Spinal cord (tissue), 10 donors: ENCODE results near the gene CARD6. TPM values are rescaled to one million over a fixed set of nuclear protein-coding genes. Genes with fewer than 3 reads are reported as not detected.
"Not testable (repeated sequence)": the region's sequence is repeated elsewhere in the genome, so short reads cannot be mapped to it uniquely, and the experiment has no call there.

ENCODE experiments used
- DNase-seq, 6 donors: peaks; one replicate each; pipeline versions ENCODE4 v3.0.0 to v3.0.0-alpha.2; 2013 to 2015; ENCODE audit warnings: low spot score in 6 of 6, low read depth in 4 of 6
- H3K27ac ChIP-seq: one replicate; pipeline ENCODE4 v1.5.1; 2013; ENCODE audit warnings: low read depth, low read length, control low read depth
- H3K27me3 ChIP-seq: one replicate; pipeline ENCODE4 v1.6.1; 2013; ENCODE audit warnings: low read length; ENCODE audit not compliant: control insufficient read depth, insufficient read depth
- H3K36me3 ChIP-seq: one replicate; pipeline ENCODE4 v1.6.1; 2013; ENCODE audit warnings: low read length; ENCODE audit not compliant: control insufficient read depth, insufficient read depth
- H3K4me1 ChIP-seq: one replicate; pipeline ENCODE4 v1.6.1; 2013; ENCODE audit warnings: low read length; ENCODE audit not compliant: control insufficient read depth, insufficient read depth
- H3K4me3 ChIP-seq: one replicate; pipeline ENCODE4 v1.5.1; 2013; ENCODE audit warnings: low read depth, low read length, control low read depth
- H3K9me3 ChIP-seq: one replicate; pipeline ENCODE4 v1.6.1; 2013; ENCODE audit warnings: low read length; ENCODE audit not compliant: control insufficient read depth, insufficient read depth
- WGBS: methylation state at CpG from one replicate; pipeline ENCODE4 v1.1.5; 2013; ENCODE audit warnings: missing lambda C conversion rate; ENCODE audit not compliant: insufficient coverage; 5-methylcytosine and 5-hydroxymethylcytosine counted together
- polyA plus RNA-seq, 2 donors: library from polyadenylated mRNA; unstranded; fragments of 120-200 nt; gene quantifications; one replicate each; pipeline ENCODE4 v1.2.1, GENCODE V29; 2013; ENCODE audit not compliant: insufficient read length in 2 of 2
- total RNA-seq, 2 donors: library from RNA; depleted of rRNA in 1 of 2; stranded (reverse); fragments of 120-200 nt in 1 of 2; fragments of >200 nt in 1 of 2; gene quantifications; one replicate each; pipeline versions ENCODE4 v1.2.3 to v1.2.4, GENCODE V29; 2013 to 2014
- donor health status: healthy.

CARD6 gene
- total and polyA plus RNA-seq, 4 donors: 1.3 to 6.8 (median 3.2) TPM

DNA sequence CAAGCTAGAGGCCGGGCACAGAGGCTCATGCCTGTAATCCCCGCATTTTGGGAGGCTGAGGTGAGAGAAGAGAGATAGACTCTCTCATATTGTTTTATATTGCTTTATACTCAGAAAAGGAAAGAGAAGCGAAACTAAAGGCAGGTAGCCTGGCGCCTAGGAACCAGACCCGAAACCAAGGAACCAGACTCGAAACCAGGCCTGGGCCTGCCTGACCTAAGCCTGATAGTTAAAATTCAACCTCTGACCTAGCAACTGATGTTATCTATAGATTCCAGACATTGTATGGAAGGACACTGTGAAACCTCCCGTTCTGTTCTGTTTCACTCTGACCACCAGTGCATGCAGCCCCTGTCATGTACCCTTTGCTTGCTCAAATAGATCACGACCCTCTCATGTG is 31.1 kb downstream of the CARD6 start:
- not testable (repeated sequence) for H3K9me3 ChIP-seq, DNase-seq, H3K27ac ChIP-seq, H3K4me3 ChIP-seq, H3K4me1 ChIP-seq, H3K36me3 ChIP-seq, H3K27me3 ChIP-seq
- WGBS: 83% methylated on average over 3 of the region's 8 CpGs

DNA sequence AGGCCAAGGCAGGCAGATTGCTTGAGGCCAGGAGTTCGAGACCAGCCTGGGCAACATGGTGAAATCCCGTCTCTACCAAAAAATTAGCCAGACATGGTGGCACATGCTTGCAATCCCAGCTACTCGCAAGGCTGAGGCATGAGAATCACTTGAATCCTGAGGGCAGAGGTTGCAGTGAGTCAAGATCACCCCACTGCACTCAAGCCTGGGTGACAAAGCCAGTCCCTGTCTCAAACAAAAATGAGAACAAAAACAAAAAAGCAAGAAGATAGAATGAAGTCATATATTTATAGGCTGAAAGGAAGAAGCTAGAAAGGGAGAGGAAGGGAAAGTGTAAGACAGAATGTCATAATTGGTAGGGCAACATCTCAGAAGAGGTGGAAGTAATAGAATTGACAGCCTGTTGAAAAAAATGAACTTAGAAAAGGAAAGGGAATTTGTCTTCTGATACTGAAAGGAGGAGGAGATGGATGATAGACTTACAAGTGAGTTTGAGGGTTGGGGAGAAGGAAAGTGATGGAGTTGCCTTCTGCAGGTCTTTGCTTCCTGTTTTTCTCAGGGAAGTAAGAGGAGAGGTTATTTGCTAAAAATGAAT is 32.2 kb downstream of the CARD6 start:
- 92% methylated on average over 3 of the region's 3 CpGs for WGBS
- Histone ChIP-seq H3K9me3 (no peaks in the 10 kb centered on the region), H3K4me3 (no peak overlapping the region)

DNA sequence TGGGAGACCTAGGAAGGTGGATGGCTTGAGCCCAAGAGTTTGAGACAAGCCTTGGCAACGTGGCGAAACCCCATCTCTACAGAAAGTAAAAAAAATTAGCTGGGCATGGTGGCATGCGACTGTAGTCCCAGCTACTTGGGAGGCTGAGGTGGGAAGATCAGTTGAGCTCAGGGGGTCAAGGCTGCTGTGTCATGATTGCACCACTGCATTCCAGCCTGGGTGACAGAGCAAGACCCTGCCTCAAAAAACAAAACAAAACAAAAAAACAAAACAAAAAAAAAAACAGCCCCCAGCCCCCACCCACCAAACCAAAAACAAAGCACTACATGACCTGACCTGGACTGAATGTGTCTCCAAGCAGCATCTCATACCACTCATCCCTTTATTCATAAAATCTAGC is 34.8 kb downstream of the CARD6 start:
- Histone ChIP-seq H3K36me3 (no peaks in the 10 kb centered on the region), H3K27ac (no peak overlapping the region), H3K4me3 (no peak overlapping the region), H3K9me3 (no peaks in the 10 kb centered on the region), H3K4me1 (no peaks in the 10 kb centered on the region), H3K27me3 (no peaks in the 10 kb centered on the region)
- DNase-seq: no peak
- WGBS: 100% methylated on average over 1 of the region's 3 CpGs

More for the DNA sequence above, 32.2 kb downstream of the CARD6 start:
- no peaks in the 10 kb centered on the region for H3K27me3 ChIP-seq
- DNase-seq: no peak
- H3K4me1 ChIP-seq: no peaks in the 10 kb centered on the region
- H3K36me3 ChIP-seq: no peaks in the 10 kb centered on the region
- no peak overlapping the region for H3K27ac ChIP-seq

DNA sequence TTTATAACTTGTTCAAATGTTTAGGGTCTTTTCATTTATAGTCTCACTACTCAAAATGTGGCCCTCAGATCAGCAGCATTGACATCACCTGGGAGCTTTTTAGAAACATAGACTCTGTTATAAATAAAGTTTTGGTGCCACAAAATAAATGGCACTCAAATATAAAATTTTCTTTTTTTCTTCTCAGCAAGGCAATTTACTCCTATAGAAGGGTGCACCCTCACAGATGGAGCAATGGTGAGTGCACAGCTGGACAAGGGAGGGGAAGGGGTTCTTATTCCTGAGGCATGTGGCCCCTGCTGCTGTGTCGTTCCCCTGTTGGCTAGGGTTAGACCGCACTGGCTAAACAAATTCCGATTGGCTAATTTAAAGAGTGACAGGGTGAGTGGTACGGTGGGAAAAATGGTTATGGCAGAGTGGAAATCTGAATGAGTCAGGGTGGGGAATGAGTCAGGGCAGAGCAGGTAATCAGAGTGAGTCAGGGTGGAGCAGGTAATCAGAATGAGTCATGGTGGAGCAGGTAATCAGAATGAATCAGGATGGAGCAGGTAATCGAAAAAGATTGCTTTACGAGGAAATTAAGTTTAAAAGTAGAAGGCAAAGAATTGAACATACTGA is 36.3 kb downstream of the CARD6 start:
- no peak for DNase-seq
- Histone ChIP-seq H3K27me3 (no peaks in the 10 kb centered on the region), H3K4me3 (no peak overlapping the region), H3K27ac (no peak overlapping the region), H3K9me3 (no peaks in the 10 kb centered on the region), H3K36me3 (no peaks in the 10 kb centered on the region), H3K4me1 (no peaks in the 10 kb centered on the region)
- 81% methylated on average over 4 of the region's 6 CpGs for WGBS

DNA sequence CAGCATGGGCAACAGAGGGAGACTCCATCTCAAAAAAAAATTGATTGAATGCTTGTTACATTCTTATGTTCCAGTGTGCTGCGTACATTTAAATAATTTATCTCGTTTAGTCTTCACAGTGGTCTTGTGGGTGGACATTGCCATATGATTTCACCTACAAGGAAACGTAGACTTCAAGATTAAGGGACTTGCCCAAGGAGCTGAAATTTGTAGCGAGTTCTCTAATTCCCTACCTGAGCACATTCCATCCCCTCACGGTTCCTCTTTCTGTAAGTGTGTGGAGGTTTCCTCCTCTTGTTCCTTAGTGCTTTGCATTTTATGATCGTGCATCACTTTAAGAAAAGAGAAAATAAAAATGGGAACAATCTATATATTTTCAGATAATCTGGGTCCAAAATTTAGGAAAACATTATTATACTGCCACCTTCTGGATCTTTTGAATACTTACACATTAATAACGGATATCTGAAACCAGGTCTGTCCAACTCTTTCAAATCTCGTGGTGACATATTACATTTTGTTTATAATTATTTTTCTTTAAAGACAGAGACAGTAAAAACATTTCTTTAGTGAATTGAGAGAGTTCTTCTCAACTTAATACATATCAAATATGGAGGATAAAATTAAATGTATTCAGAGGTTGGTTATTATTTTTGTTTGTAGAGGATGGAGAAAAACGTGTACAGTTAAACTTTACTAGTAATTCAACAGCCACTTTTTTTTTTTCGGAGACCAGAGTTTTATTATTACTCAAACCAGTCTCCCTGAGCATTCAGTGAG is 38.2 kb downstream of the CARD6 start:
- H3K9me3 ChIP-seq: no peaks in the 10 kb centered on the region
- WGBS: no CpG with 5 or more reads among the region's 10 CpGs
- no peaks in the 10 kb centered on the region for H3K27me3 ChIP-seq
- H3K4me3 ChIP-seq: no peak overlapping the region
- H3K36me3 ChIP-seq: no peaks in the 10 kb centered on the region
- DNase-seq: peak in 3 of 6 donors; percentile 12 to 68 (median 30)
- H3K4me1 ChIP-seq: no peaks in the 10 kb centered on the region
- no peak overlapping the region for H3K27ac ChIP-seq

DNA sequence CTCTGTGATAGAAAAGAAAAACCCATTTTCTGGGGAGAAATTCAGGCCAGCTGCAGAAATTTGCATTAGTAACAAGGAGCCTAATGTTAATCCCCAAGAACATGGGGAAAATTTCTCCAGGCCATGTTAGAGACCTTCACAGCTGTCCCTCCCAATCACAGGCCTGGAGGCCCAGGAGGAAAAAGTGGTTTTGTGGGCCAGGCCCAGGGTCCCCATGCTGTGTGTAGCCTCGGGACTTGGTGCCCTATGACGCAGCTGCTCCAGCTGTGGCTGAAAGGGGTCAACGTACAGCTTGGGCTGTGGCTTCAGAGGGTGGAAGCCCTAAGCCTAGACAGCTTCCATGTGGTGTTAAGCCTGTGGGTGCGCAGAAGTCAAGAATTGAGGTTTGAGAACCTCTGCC is 41.1 kb downstream of the CARD6 start:
- Histone ChIP-seq H3K36me3 (no peaks in the 10 kb centered on the region), H3K4me3 (no peak overlapping the region), H3K27me3 (no peaks in the 10 kb centered on the region), H3K4me1 (no peaks in the 10 kb centered on the region), H3K27ac (no peak overlapping the region), H3K9me3 (no peaks in the 10 kb centered on the region)
- WGBS: 92% methylated on average over 4 of the region's 4 CpGs
- no peak for DNase-seq

DNA sequence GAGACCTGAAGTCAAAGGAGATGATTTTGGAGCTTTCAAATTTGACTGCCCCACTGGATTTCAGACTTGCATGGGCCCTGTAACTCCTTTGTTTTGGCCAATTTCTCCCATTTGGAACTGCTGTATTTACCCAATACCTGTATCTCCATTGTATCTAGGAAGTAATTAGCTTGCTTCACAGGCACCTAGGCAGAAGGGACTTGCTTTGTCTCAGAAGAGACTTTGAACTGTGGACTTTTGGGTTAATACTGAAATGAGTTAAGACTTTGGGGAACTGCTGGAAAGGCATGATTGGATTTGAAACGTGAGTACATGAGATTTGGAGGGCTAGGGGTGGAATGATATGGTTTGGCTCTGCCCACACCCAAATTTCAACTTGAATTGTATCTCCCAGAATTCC is 41.9 kb downstream of the CARD6 start:
- H3K27ac ChIP-seq, H3K36me3 ChIP-seq, H3K27me3 ChIP-seq, DNase-seq, H3K4me3 ChIP-seq, H3K9me3 ChIP-seq, H3K4me1 ChIP-seq: not testable (repeated sequence)
- WGBS: no CpG with 5 or more reads among the region's 1 CpG

DNA sequence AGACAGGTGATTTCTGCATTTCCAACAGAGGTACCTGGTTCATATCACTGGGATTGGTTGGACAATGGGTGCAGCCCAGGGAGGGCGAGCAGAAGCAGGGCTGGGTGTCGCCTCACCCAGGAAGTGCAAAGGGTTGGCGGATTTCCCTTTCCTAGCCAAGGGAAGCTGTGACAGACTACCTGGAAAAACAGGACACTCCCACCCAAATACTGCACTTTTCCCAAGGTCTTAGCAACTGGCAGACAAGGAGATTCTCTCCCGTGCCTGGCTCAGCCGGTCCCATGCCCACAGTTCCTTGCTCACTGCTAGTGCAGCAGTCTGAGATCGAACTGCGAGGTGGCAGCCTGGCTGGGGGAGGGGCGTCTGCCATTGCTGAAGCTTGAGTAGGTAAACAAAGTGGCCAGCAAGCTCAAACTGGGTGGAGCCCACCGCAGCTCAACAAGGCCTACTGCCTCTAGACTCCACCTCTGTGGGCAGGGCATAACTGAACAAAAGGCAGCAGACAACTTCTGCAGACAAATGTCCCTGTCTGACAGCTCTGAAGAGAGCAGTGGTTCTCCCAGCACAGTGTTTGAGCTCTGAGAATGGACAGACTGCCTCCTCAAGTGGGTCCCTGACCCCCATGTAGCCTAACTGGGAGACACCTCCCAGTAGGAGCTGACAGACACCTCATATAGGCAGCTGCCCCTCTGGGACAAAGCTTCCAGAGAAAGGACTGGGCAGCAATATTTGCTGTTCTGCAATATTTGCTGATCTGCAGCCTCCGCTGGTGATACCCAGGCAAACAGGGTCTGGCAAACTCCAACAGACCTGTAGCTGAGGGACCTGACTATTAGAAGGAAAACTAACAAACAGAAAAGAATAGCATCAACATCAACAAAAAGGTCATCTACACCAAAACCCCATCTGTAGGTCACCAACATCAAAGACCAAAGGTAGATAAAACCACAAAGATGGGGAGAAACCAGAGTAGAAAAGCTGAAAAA is 54.6 kb downstream of the CARD6 start:
- not testable (repeated sequence) for H3K4me3 ChIP-seq, H3K9me3 ChIP-seq, H3K27me3 ChIP-seq, H3K36me3 ChIP-seq, DNase-seq, H3K4me1 ChIP-seq, H3K27ac ChIP-seq
- WGBS: 61% methylated on average over 9 of the region's 10 CpGs

DNA sequence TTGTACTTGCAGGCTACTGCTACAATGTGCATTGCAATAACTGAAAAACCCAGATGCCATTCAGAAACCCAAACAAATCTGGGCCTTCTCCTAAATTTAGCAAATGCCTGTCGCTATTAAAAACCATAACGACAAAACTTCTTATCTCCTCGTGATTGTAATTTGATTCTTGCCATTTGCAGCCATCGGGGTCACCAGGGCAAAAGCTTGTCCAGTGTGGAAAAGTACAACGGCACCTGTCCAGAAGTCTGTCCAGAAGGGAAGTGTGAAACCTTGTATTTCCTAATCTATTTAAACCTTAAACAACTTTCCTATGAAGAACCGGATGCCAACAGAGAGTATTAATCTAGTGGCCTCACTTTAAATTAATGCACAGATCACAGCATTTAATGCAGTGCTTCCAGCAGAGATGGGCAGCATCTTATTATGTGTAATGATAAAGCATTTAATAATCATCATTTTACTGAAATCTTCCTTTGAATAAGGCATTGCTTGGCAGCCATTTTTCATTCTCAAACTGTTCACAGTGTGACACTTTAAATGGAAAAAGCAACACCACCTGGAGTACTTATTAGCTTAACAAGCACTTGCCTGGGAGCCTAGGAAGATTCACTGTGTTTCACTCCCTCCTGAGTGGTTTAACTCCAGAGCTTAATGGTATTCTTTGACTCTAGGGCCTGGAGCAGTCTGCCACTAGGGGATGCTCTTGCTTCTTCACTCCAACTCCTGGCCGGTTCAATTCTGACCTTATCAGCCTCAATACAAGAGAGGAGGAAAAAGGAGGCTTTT is 63.2 kb downstream of the CARD6 start:
- no peaks in the 10 kb centered on the region for H3K27me3 ChIP-seq
- WGBS: 73% methylated on average over 3 of the region's 7 CpGs
- no peak overlapping the region for H3K4me3 ChIP-seq
- peak; percentile 41 to 93 (median 66) for DNase-seq
- no peak overlapping the region for H3K27ac ChIP-seq
- H3K36me3 ChIP-seq: no peaks in the 10 kb centered on the region
- H3K9me3 ChIP-seq: no peaks in the 10 kb centered on the region
- H3K4me1 ChIP-seq: no peaks in the 10 kb centered on the region
